ENCODE data around the gene MRPL24.

- TF ChIP-seq, protein P1, sequence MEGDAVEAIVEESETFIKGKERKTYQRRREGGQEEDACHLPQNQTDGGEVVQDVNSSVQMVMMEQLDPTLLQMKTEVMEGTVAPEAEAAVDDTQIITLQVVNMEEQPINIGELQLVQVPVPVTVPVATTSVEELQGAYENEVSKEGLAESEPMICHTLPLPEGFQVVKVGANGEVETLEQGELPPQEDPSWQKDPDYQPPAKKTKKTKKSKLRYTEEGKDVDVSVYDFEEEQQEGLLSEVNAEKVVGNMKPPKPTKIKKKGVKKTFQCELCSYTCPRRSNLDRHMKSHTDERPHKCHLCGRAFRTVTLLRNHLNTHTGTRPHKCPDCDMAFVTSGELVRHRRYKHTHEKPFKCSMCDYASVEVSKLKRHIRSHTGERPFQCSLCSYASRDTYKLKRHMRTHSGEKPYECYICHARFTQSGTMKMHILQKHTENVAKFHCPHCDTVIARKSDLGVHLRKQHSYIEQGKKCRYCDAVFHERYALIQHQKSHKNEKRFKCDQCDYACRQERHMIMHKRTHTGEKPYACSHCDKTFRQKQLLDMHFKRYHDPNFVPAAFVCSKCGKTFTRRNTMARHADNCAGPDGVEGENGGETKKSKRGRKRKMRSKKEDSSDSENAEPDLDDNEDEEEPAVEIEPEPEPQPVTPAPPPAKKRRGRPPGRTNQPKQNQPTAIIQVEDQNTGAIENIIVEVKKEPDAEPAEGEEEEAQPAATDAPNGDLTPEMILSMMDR (conservative IDR thresholded peaks at IDR 0.05; ENCODE audit: low read depth, low read length), result no peak
- TF ChIP-seq POLR2A (IDR thresholded peaks at IDR 0.05; ENCODE audit: low read depth, low read length), result no peak
Observed at GRCh38 chr1:156689953-156690674, 50.8 kb downstream of the MRPL24 start.

All from IMR-90 (cell line).